Measurements from ENCODE around the gene CALM1.

DNA sequence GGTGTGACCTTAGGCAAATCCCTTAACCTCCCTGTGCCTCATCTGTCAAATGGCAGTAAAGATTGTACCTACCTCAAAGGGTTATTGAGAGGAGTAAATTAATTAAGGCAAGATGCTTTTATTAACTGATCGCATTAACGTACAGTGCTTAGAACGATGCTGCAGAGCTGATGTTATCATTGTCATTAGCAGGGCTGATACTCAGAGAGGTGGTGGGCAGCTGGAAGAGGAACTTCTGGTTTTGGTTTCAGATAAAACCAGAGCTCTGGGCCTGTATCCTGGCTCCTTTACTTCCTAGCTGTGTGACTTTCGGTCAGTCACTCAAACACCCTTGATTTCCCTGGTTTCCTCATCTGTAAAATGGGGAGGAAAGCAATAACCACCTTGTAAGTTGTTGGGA is 55.1 kb downstream of the CALM1 start:
- TF ChIP-seq, protein P1, sequence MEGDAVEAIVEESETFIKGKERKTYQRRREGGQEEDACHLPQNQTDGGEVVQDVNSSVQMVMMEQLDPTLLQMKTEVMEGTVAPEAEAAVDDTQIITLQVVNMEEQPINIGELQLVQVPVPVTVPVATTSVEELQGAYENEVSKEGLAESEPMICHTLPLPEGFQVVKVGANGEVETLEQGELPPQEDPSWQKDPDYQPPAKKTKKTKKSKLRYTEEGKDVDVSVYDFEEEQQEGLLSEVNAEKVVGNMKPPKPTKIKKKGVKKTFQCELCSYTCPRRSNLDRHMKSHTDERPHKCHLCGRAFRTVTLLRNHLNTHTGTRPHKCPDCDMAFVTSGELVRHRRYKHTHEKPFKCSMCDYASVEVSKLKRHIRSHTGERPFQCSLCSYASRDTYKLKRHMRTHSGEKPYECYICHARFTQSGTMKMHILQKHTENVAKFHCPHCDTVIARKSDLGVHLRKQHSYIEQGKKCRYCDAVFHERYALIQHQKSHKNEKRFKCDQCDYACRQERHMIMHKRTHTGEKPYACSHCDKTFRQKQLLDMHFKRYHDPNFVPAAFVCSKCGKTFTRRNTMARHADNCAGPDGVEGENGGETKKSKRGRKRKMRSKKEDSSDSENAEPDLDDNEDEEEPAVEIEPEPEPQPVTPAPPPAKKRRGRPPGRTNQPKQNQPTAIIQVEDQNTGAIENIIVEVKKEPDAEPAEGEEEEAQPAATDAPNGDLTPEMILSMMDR (IDR thresholded peaks at IDR 0.05), result no peak
- no peak for TF ChIP-seq POLR2A (IDR thresholded peaks at IDR 0.05)
